Kidney (tissue), 14 donors: Measurements from ENCODE around the gene OSCP1. TPM values are rescaled to one million over a fixed set of nuclear protein-coding genes. Genes with fewer than 3 reads are reported as not detected.
A peak's percentile ranks its signal among the peaks of the same experiment; 100 is the strongest.

Source experiments
- DNase-seq, 5 donors: peaks; one replicate each; pipeline ENCODE4 v3.0.0-alpha.2; 2013 to 2020
- FAIRE-seq: peaks from 2 replicates; lab custom pipeline; 2012; peaks lifted over from hg19 to GRCh38; lab: Jason Lieb, UNC
- H3K27ac ChIP-seq, 2 donors: one replicate each; pipeline ENCODE4 v1.7.0; 2013; ENCODE audit warnings: low read depth in 2 of 2, low read length in 2 of 2, inconsistent platforms in 1 of 2
- H3K27me3 ChIP-seq: one replicate; pipeline ENCODE4 v1.7.1; 2013; ENCODE audit warnings: low read length, inconsistent platforms; ENCODE audit not compliant: control insufficient read depth, insufficient read depth
- H3K36me3 ChIP-seq, 3 donors: one replicate each; pipeline versions ENCODE4 v1.7.0 to v1.7.1; 2013; ENCODE audit warnings: low read length in 3 of 3, control low read depth in 1 of 3, inconsistent platforms in 1 of 3; ENCODE audit not compliant: insufficient read depth in 3 of 3, control insufficient read depth in 2 of 3
- H3K4me1 ChIP-seq, 3 donors: one replicate each; pipeline versions ENCODE4 v1.7.0 to v1.7.1; 2013; ENCODE audit warnings: low read length in 3 of 3, inconsistent platforms in 1 of 3, low read depth in 1 of 3; ENCODE audit not compliant: control insufficient read depth in 2 of 3, insufficient read depth in 2 of 3
- H3K4me3 ChIP-seq, 3 donors: one replicate each; pipeline versions ENCODE4 v1.7.0 to v1.8.1; 2013; ENCODE audit warnings: low read length in 3 of 3, control low read depth in 1 of 3, inconsistent platforms in 1 of 3
- H3K9ac ChIP-seq, 3 donors: one replicate each; pipeline versions ENCODE4 v1.7.0 to v1.7.1; 2013; ENCODE audit warnings: low read length in 3 of 3, control low read depth in 1 of 3, inconsistent platforms in 1 of 3
- H3K9me3 ChIP-seq, 3 donors: one replicate each; pipeline versions ENCODE4 v1.7.0 to v1.7.1; 2013; ENCODE audit warnings: low read length in 3 of 3, control low read depth in 1 of 3, inconsistent platforms in 1 of 3; ENCODE audit not compliant: control insufficient read depth in 2 of 3, insufficient read depth in 1 of 3
- CTCF ChIP-seq: IDR thresholded peaks from 3 replicates; pipeline ENCODE4 v1.5.1; 2012; ENCODE audit warnings: mild to moderate bottlenecking, moderate library complexity, borderline replicate concordance; ENCODE audit not compliant: insufficient read depth; ENCODE audit errors: extremely low read depth
- intact Hi-C: fragments of 100-400 bp; cut with DNase I; formaldehyde crosslinking; loops from one replicate; pipeline ENCODE4 v1.11.1; 2022
- polyA plus RNA-seq: library from polyadenylated mRNA; stranded (reverse); fragments of 350-450 nt; fragmentation: Illumina TruSeq; extraction: RNeasy Lipid Tissue Mini Kit (QIAGEN cat#74804); gene quantifications from one replicate; pipeline ENCODE4 v1.2.3, GENCODE V29; 2014; ENCODE audit warnings: low read depth, low replicate concordance; ENCODE audit not compliant: insufficient read depth
- total RNA-seq: library from RNA; stranded (reverse); fragmentation: NEBNext Ultra II Directional; extraction: Animal tissue kit (Norgen Biotek cat#: 25700); gene quantifications from one replicate; pipeline ENCODE4 v1.2.1, GENCODE V29; 2021
- donor health status: control.
- donor health status: control.
- donor health status: control.
- donor health status: control.
- donor health status: control.
- donor health status: DM: yes; HTN: yes; CAD: no.
- donor health status: Normal renal cell carcinoma (clear cell type).

Gene OSCP1
- total and polyA plus RNA-seq, 2 donors from 2014 or later = 22.0 to 27.8 TPM

GRCh38 chr1:36453600-36454388, 3.5 kb upstream of the OSCP1 start:
- TF ChIP-seq CTCF = no peak
- Histone ChIP-seq H3K27me3 (no peaks in the 10 kb centered on the region), H3K4me3 (no peak overlapping the region), H3K4me1 (peaks cover 0 to 2% (median 0%) of the 10 kb centered on the region in 3 donors), H3K9ac (no peak overlapping the region), H3K9me3 (no peaks in the 10 kb centered on the region), H3K36me3 (peaks cover 6 to 30% (median 22%) of the 10 kb centered on the region in 3 donors), H3K27ac (no peak overlapping the region)
- intact Hi-C loops = no loop called here
- FAIRE-seq = no peak
- no peak for DNase-seq

DNA sequence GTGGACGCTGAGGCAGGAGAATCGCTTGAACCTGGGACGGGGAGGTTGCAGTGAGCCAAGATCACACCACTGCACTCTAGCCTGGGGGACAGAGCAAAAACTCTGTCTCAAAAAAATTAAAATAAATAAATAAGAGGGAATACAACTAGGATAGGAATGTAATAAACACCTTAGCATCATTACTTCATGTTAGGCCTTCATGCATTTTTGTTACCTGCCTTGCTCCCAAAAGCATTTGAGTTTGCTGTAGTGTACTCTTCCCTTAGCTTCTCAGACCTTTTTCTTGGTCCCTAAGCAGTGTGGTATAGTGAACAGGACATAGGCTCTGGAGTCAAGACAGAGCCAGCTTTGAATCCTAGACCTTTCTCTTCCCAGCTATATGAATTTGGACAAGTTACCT, 2.8 kb upstream of the OSCP1 start:
- Histone ChIP-seq H3K9ac (no peak overlapping the region), H3K9me3 (no peaks in the 10 kb centered on the region), H3K27ac (no peak overlapping the region), H3K27me3 (no peaks in the 10 kb centered on the region), H3K36me3 (peaks cover 6 to 30% (median 21%) of the 10 kb centered on the region in 3 donors), H3K4me1 (peaks cover 0 to 2% (median 0%) of the 10 kb centered on the region in 3 donors), H3K4me3 (no peak overlapping the region)
- no peak for DNase-seq
- intact Hi-C loops = no loop called here
- FAIRE-seq = no peak
- TF ChIP-seq CTCF = no peak

DNA sequence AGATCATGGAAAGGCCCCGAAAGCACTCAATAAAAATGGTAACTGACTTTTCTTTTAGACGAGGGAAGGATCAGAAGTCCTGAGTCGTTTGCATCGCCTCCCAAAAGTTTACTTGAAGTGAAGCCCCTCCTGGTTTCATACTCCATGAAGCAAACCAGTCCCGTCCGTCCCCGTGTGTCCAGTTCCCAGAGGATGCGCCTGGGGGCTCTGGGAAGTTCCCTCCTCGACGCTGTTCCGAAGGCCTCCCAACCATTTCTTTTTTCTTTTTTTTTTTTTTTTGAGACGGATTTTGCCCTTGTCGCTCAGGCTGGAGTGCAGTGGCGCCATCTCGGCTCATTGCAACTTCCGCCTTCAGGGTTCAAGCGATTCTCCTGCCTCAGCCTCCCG, 661 bp upstream of the OSCP1 start:
- intact Hi-C loops = no loop called here
- H3K4me1 ChIP-seq = peaks cover 0 to 2% (median 0%) of the 10 kb centered on the region in 3 donors
- DNase-seq = no peak
- no peaks in the 10 kb centered on the region for H3K9me3 ChIP-seq
- peak overlapping the region; percentile 97 to 99 for H3K27ac ChIP-seq
- H3K9ac ChIP-seq = peak overlapping the region; percentile 27 to 98 (median 66)
- H3K27me3 ChIP-seq = no peaks in the 10 kb centered on the region
- FAIRE-seq = no peak
- peak overlapping the region; percentile 74 to 88 (median 87) for H3K4me3 ChIP-seq
- peaks cover 2 to 15% (median 9%) of the 10 kb centered on the region in 3 donors for H3K36me3 ChIP-seq
- TF ChIP-seq CTCF = no peak
